Measurements from ENCODE around the gene GNB3.

GRCh38 chr12:6887460-6887859, 46.7 kb downstream of the GNB3 start:
- TF ChIP-seq POLR2A (IDR thresholded peaks at IDR 0.05) (no peak), CTCF (IDR thresholded peaks at IDR 0.05) (no peak), POLR2AphosphoS5 (IDR thresholded peaks at IDR 0.05) (no peak)

All from stomach (tissue), 4 donors.